ENCODE results near the gene TYSND1. TPM values are rescaled to one million over a fixed set of nuclear protein-coding genes. Genes with fewer than 3 reads are reported as not detected.
"Not testable (repeated sequence)": the region's sequence is repeated elsewhere in the genome, so short reads cannot be mapped to it uniquely, and the experiment has no call there.

Gene TYSND1
- total RNA-seq, 1 experiment from 2014 or later: 39.3 TPM

GRCh38 chr10:70160798-70161197, 14.3 kb upstream of the TYSND1 start:
- intact Hi-C loops (cut with micrococcal nuclease; ENCODE audit: unreplicated experiment): no loop called here
- no peaks in the 10 kb centered on the region for H3K9me3 ChIP-seq (ENCODE audit: control insufficient read depth, insufficient read depth, low read depth, low read length)
- H3K36me3 ChIP-seq (ENCODE audit: control insufficient read depth, insufficient read depth, low read length): peaks cover 32% of the 10 kb centered on the region
- H3K4me3 ChIP-seq (ENCODE audit: low read depth in 2 of 2, low read length in 2 of 2): no peak overlapping the region
- CTCF ChIA-PET: no interaction called here
- H3K4me1 ChIP-seq (ENCODE audit: control insufficient read depth, insufficient read depth, low read length): peaks cover 12% of the 10 kb centered on the region
- no peak for ATAC-seq
- TF ChIP-seq POLR2AphosphoS5 (IDR thresholded peaks at IDR 0.05; ENCODE audit: low read depth, low read length): no peak
- TF ChIP-seq REST (IDR thresholded peaks at IDR 0.05; ENCODE audit: insufficient read depth in 1 of 2, low read depth in 2 of 2, low read length in 1 of 2): no peak
- no peak for TF ChIP-seq SIN3A (IDR thresholded peaks at IDR 0.05; ENCODE audit: borderline replicate concordance, insufficient read depth, low read depth, low read length)
- no peak for TF ChIP-seq TCF7L2 (IDR thresholded peaks at IDR 0.05; ENCODE audit: low read depth, low read length)
- TF ChIP-seq CTCF (IDR thresholded peaks at IDR 0.05): no peak
- in situ Hi-C loops (cut with HindIII; ENCODE audit: low pct_unique_long_range_greater_than_20kb, low sequenced_read_pairs): no loop called here
- no peaks in the 10 kb centered on the region for H3K27me3 ChIP-seq (ENCODE audit: control insufficient read depth, insufficient read depth, low read length)
- BruUV-seq (replicated peaks): no TSS peak
- POLR2A ChIA-PET: interaction anchor here (0.6 kb wide), 1 partner anchor 31 kb away, joined by 4 read pairs; no protein-coding TSS in a partner anchor
- H3K27ac ChIP-seq (ENCODE audit: low read length): no peak overlapping the region
- DNase-seq (ENCODE audit: low read depth, low spot score): no peak

GRCh38 chr10:70159366-70159765, 12.9 kb upstream of the TYSND1 start:
- POLR2A ChIA-PET; DNase-seq (ENCODE audit: low read depth, low spot score); in situ Hi-C loops (cut with HindIII; ENCODE audit: low pct_unique_long_range_greater_than_20kb, low sequenced_read_pairs); H3K27me3 ChIP-seq (ENCODE audit: control insufficient read depth, insufficient read depth, low read length); ATAC-seq; H3K27ac ChIP-seq (ENCODE audit: low read length); intact Hi-C loops (cut with micrococcal nuclease; ENCODE audit: unreplicated experiment); H3K9me3 ChIP-seq (ENCODE audit: control insufficient read depth, insufficient read depth, low read depth, low read length); BruUV-seq (replicated peaks); H3K4me3 ChIP-seq (ENCODE audit: low read depth in 2 of 2, low read length in 2 of 2): not testable (repeated sequence)
- CTCF ChIA-PET: interaction anchor here (2.3 kb wide), 1 partner anchor 13 kb away, joined by 8 read pairs; the partner anchor contains the start of gene TYSND1
- peaks cover 11% of the 10 kb centered on the region for H3K4me1 ChIP-seq (ENCODE audit: control insufficient read depth, insufficient read depth, low read length)
- peaks cover 42% of the 10 kb centered on the region for H3K36me3 ChIP-seq (ENCODE audit: control insufficient read depth, insufficient read depth, low read length)

GRCh38 chr10:70158113-70158512, 11.6 kb upstream of the TYSND1 start:
- intact Hi-C loops (cut with micrococcal nuclease; ENCODE audit: unreplicated experiment) (no loop called here), in situ Hi-C loops (cut with HindIII; ENCODE audit: low pct_unique_long_range_greater_than_20kb, low sequenced_read_pairs) (no loop called here)
- ATAC-seq: no peak
- no peak overlapping the region for H3K27ac ChIP-seq (ENCODE audit: low read length)
- no peaks in the 10 kb centered on the region for H3K27me3 ChIP-seq (ENCODE audit: control insufficient read depth, insufficient read depth, low read length)
- TF ChIP-seq REST (IDR thresholded peaks at IDR 0.05; ENCODE audit: insufficient read depth in 1 of 2, low read depth in 2 of 2, low read length in 1 of 2) (no peak), SIN3A (IDR thresholded peaks at IDR 0.05; ENCODE audit: borderline replicate concordance, insufficient read depth, low read depth, low read length) (no peak), TCF7L2 (IDR thresholded peaks at IDR 0.05; ENCODE audit: low read depth, low read length) (no peak), POLR2AphosphoS5 (IDR thresholded peaks at IDR 0.05; ENCODE audit: low read depth, low read length) (no peak), CTCF (IDR thresholded peaks at IDR 0.05) (no peak)
- POLR2A ChIA-PET: no interaction called here
- no peak for DNase-seq (ENCODE audit: low read depth, low spot score)
- H3K4me3 ChIP-seq (ENCODE audit: low read depth in 2 of 2, low read length in 2 of 2): no peak overlapping the region
- no TSS peak for BruUV-seq (replicated peaks)
- peaks cover 6% of the 10 kb centered on the region for H3K4me1 ChIP-seq (ENCODE audit: control insufficient read depth, insufficient read depth, low read length)
- CTCF ChIA-PET: interaction anchor here (2.3 kb wide), 1 partner anchor 12 kb away, joined by 8 read pairs; the partner anchor contains the start of gene TYSND1
- no peaks in the 10 kb centered on the region for H3K9me3 ChIP-seq (ENCODE audit: control insufficient read depth, insufficient read depth, low read depth, low read length)
- peaks cover 52% of the 10 kb centered on the region for H3K36me3 ChIP-seq (ENCODE audit: control insufficient read depth, insufficient read depth, low read length)

All from Panc1 (cell line).